Lower leg skin (tissue), 3 donors: Measurements from ENCODE around the gene SLC9C2.

Experiments
- POLR2A ChIP-seq, 2 donors: fragments of 450-650 bp; IDR thresholded peaks; one replicate each; pipeline ENCODE4 v1.6.1; 2016 to 2017; ENCODE audit warnings: antibody characterized with exemption in 2 of 2, mild to moderate bottlenecking in 1 of 2, moderate library complexity in 1 of 2
- TF ChIP-seq, protein P1 (sequence below), 3 donors: fragments of 450-650 bp; IDR thresholded peaks; one replicate each; pipeline ENCODE4 v1.5.1; 2016; ENCODE audit warnings: antibody characterized with exemption in 3 of 3, mild to moderate bottlenecking in 3 of 3, moderate library complexity in 2 of 3

DNA sequence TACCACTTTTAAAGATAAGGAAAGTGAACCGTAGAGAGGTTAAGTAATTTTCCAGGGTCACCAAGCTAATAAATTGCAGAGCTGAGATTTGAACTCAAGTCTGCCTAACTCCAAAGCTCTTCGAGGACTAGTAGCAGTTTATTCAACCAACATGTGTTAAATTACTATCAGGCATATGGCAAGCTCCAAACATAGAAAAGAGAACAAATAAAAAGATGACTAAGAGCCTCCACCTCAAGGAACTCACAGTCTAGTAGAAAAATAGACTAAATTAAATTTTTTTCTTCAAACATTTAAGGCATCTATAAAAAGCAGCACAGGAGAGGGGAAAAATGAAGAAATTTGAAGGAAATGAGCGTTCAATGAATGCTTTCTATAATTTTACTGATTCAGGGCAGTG, 22.2 kb downstream of the SLC9C2 start:
- TF ChIP-seq, protein P1, sequence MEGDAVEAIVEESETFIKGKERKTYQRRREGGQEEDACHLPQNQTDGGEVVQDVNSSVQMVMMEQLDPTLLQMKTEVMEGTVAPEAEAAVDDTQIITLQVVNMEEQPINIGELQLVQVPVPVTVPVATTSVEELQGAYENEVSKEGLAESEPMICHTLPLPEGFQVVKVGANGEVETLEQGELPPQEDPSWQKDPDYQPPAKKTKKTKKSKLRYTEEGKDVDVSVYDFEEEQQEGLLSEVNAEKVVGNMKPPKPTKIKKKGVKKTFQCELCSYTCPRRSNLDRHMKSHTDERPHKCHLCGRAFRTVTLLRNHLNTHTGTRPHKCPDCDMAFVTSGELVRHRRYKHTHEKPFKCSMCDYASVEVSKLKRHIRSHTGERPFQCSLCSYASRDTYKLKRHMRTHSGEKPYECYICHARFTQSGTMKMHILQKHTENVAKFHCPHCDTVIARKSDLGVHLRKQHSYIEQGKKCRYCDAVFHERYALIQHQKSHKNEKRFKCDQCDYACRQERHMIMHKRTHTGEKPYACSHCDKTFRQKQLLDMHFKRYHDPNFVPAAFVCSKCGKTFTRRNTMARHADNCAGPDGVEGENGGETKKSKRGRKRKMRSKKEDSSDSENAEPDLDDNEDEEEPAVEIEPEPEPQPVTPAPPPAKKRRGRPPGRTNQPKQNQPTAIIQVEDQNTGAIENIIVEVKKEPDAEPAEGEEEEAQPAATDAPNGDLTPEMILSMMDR (IDR thresholded peaks at IDR 0.05), result no peak
- no peak for TF ChIP-seq POLR2A (IDR thresholded peaks at IDR 0.05)
